Stimulated activated naive CD8-positive, alpha-beta T cell treated with anti-CD3 and anti-CD28 coated beads, Interleukin-15, Interleukin-2, amounts not matched to agents 100 U/mL and 50 U/mL, for 24 hours (primary cell): ENCODE measurements around the gene DTWD2.
"Not testable (repeated sequence)": the region's sequence is repeated elsewhere in the genome, so short reads cannot be mapped to it uniquely, and the experiment has no call there.

Experiments used
- ATAC-seq: fragments of 150-1000 bp; cut with Tn5 transposase; one replicate; pipeline ENCODE4 v1.10.0; 2021
- DNase-seq: peaks from one replicate; pipeline ENCODE4 v3.0.0; 2021

Gene DTWD2

GRCh38 chr5:118987988-118988865, at the start of gene DTWD2:
Gene DTWD2 (minus strand): TSS chr5:118988547. CDS start chr5:118988511, 36 bp downstream.
- ATAC-seq (peak; percentile 97), DNase-seq (peak; percentile 96)

GRCh38 chr5:119037496-119038215, 49.3 kb upstream of the DTWD2 start:
- no peak for DNase-seq
- no peak for ATAC-seq

GRCh38 chr5:119036101-119036762, 47.9 kb upstream of the DTWD2 start:
- ATAC-seq (peak; percentile 89), DNase-seq (no peak)

GRCh38 chr5:119033135-119033534, 44.8 kb upstream of the DTWD2 start:
- ATAC-seq, result no peak
- DNase-seq, result no peak

GRCh38 chr5:119032656-119033055, 44.3 kb upstream of the DTWD2 start:
- ATAC-seq, result no peak

GRCh38 chr5:119031905-119032304, 43.6 kb upstream of the DTWD2 start:
- DNase-seq, result peak; percentile 39
- peak; percentile 72 for ATAC-seq

More at GRCh38 chr5:119032656-119033055, 44.3 kb upstream of the DTWD2 start:
- no peak for DNase-seq

- DNase-seq (no peak), ATAC-seq (peak; percentile 21)
Observed at GRCh38 chr5:119031011-119031886, 42.9 kb upstream of the DTWD2 start.

GRCh38 chr5:119028575-119028974, 40.2 kb upstream of the DTWD2 start:
- DNase-seq (no peak), ATAC-seq (no peak)

GRCh38 chr5:119022773-119023172, 34.4 kb upstream of the DTWD2 start:
- peak; percentile 77 for ATAC-seq

GRCh38 chr5:119022017-119022745, 33.8 kb upstream of the DTWD2 start:
- DNase-seq (no peak), ATAC-seq (peak; percentile 41)

More at GRCh38 chr5:119022773-119023172, 34.4 kb upstream of the DTWD2 start:
- DNase-seq, result no peak

GRCh38 chr5:119021149-119021732, 32.9 kb upstream of the DTWD2 start:
- DNase-seq, result no peak
- ATAC-seq, result no peak

GRCh38 chr5:119019949-119020348, 31.6 kb upstream of the DTWD2 start:
- ATAC-seq, result no peak
- DNase-seq, result no peak

- no peak for ATAC-seq
- no peak for DNase-seq
Observed at GRCh38 chr5:119019501-119019900, 31.2 kb upstream of the DTWD2 start.

GRCh38 chr5:119017994-119018393, 29.6 kb upstream of the DTWD2 start:
- ATAC-seq (no peak), DNase-seq (no peak)

- DNase-seq (no peak), ATAC-seq (peak; percentile 43)
Observed at GRCh38 chr5:119016125-119016774, 27.9 kb upstream of the DTWD2 start.

GRCh38 chr5:119011186-119011585, 22.8 kb upstream of the DTWD2 start:
- DNase-seq, result no peak
- ATAC-seq, result no peak

- DNase-seq, result no peak
- no peak for ATAC-seq
Observed at GRCh38 chr5:119010206-119010605, 21.9 kb upstream of the DTWD2 start.

- no peak for ATAC-seq
- DNase-seq, result no peak
Observed at GRCh38 chr5:119009131-119009530, 20.8 kb upstream of the DTWD2 start.

GRCh38 chr5:118999696-119000095, 11.3 kb upstream of the DTWD2 start:
- DNase-seq, result no peak
- no peak for ATAC-seq

- DNase-seq, ATAC-seq: not testable (repeated sequence)
Observed at GRCh38 chr5:118998861-118999260, 10.5 kb upstream of the DTWD2 start.
